ENCODE results near the gene CLPTM1L. TPM values are rescaled to one million over a fixed set of nuclear protein-coding genes. Genes with fewer than 3 reads are reported as not detected.
"Not testable (repeated sequence)": the region's sequence is repeated elsewhere in the genome, so short reads cannot be mapped to it uniquely, and the experiment has no call there.

Gene CLPTM1L
- total RNA-seq, 2 donors from 2014 or later = 117 to 155 TPM

DNA sequence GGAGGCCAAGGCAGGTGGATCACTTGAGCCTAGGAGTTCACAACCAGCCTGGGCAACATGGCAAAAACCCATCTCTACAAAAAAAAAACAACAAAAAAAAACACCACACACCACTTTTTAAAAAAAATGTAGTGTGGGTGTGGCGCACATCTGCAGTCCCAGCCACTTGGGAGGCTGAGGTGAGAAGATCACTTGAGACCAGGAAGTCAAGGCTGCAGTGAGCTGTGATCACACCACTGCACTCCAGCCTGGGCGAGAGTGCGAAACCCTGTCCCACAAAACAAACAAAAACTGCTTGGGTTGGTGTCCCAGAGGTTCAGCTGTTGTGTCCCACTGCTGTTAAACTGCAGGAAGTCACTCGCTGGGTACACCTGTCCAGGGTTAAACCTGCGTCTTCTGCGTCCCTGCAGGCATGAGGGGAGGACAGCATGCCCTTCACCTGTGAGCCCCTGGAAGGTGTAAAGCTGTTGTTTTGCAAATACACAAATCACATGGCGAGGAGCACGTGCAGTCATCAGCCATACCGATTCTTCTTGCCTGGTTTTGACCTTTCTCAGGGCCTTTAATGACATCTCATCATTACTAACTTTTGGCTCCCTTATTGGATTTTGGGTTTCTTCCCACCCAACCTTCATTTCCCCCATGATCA, 29.3 kb upstream of the CLPTM1L start:
- H3K27me3 ChIP-seq (replicated peaks; ENCODE audit: insufficient read depth) = no peaks in the 10 kb centered on the region
- H3K9me3 ChIP-seq = no peaks in the 10 kb centered on the region
- no peaks in the 10 kb centered on the region for H3K36me3 ChIP-seq
- DNase-seq (ENCODE audit: low spot score) = no peak
- TF ChIP-seq, protein P1, sequence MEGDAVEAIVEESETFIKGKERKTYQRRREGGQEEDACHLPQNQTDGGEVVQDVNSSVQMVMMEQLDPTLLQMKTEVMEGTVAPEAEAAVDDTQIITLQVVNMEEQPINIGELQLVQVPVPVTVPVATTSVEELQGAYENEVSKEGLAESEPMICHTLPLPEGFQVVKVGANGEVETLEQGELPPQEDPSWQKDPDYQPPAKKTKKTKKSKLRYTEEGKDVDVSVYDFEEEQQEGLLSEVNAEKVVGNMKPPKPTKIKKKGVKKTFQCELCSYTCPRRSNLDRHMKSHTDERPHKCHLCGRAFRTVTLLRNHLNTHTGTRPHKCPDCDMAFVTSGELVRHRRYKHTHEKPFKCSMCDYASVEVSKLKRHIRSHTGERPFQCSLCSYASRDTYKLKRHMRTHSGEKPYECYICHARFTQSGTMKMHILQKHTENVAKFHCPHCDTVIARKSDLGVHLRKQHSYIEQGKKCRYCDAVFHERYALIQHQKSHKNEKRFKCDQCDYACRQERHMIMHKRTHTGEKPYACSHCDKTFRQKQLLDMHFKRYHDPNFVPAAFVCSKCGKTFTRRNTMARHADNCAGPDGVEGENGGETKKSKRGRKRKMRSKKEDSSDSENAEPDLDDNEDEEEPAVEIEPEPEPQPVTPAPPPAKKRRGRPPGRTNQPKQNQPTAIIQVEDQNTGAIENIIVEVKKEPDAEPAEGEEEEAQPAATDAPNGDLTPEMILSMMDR (IDR thresholded peaks at IDR 0.05) = no peak
- H3K4me3 ChIP-seq = no peak overlapping the region
- no peak overlapping the region for H3K27ac ChIP-seq
- no peak for ATAC-seq (ENCODE audit: insufficient number of reproducible peaks, low FRiP score, low read depth)
- H3K4me1 ChIP-seq (ENCODE audit: control insufficient read depth in 1 of 2, low read depth in 2 of 2) = no peaks in the 10 kb centered on the region

DNA sequence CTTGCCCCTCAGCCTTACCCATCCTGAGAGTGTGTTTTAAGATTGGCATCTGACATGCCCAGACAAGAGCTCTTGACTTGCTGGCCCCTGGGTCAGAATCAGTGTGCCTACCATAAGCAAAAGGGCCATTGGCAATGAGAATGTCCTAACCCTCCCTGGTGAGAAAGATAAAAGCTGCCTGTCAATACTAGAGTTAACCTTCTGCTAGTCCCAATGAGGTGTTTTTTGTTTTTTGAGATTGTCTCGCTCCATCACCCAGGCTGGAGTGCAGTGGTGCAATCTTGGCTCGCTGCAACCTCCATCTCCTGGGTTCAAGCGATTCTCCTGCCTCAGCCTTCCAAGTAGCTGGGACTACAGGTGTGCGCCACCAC, 27.1 kb upstream of the CLPTM1L start:
- not testable (repeated sequence) for H3K27me3 ChIP-seq (replicated peaks; ENCODE audit: insufficient read depth); DNase-seq (ENCODE audit: low spot score); H3K9me3 ChIP-seq; H3K4me3 ChIP-seq; ATAC-seq (ENCODE audit: insufficient number of reproducible peaks, low FRiP score, low read depth); H3K36me3 ChIP-seq; H3K27ac ChIP-seq; H3K4me1 ChIP-seq (ENCODE audit: control insufficient read depth in 1 of 2, low read depth in 2 of 2)

DNA sequence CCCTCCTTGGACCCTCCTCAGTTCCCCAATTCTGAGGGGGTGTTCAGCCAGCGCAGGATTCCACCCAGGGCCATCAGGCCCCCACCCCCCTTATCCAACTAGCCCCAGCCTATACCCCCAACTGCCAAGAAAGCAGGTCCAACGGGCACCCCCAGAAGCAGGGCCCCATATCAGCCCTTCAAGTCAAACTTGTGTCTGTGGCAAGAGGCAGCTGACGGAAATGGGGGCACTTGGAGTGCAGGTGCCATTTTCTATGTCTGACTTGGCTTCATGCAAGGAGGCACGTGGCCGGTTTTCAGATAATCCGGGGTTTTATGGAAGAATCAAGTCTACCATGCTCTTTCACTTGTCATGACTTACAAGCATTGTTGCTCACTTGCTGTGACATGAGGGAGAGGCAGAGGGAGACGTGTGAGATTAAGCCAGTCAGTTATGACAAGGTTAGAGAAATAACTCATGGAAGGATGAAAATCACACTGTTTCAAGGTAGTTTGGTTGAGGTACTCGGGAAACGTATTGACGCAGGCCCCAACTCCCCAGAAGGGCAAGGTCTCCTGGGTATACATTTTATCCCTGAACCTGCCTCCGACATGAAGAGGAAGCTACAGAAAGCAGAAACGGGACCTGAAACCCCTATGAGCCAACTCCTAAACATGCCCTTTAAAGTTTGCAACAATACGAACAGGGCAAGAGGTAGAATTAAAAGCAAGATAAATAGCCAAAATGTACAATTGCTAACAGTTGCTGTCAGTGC, 26.5 kb upstream of the CLPTM1L start:
- DNase-seq (ENCODE audit: low spot score) = no peak

DNA sequence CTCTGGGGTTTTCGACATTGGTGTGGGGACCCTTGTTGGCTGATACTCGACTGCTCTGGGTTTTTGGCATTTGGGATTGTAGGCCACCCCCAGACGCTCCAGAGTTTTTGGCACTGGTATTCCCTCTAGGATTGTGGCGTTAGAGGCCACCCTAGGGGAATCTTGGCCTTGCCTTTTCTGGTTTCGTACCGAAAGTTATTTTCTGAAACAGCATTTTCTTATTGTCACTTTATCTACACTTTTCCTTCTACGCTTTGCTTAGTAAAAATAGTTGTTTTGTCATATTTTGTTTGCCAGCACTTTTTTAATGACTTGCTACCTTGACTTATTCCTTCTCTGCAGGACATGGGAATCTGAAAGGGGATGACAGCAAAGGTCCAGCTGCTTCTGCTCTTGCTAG, 25.1 kb upstream of the CLPTM1L start:
- ATAC-seq (ENCODE audit: insufficient number of reproducible peaks, low FRiP score, low read depth) (no peak), DNase-seq (ENCODE audit: low spot score) (no peak)
- H3K4me3 ChIP-seq = no peak overlapping the region
- no peaks in the 10 kb centered on the region for H3K27me3 ChIP-seq (replicated peaks; ENCODE audit: insufficient read depth)
- TF ChIP-seq, protein P1 (IDR thresholded peaks at IDR 0.05) = no peak
- no peaks in the 10 kb centered on the region for H3K36me3 ChIP-seq
- H3K9me3 ChIP-seq = no peaks in the 10 kb centered on the region
- H3K27ac ChIP-seq = no peak overlapping the region
- no peaks in the 10 kb centered on the region for H3K4me1 ChIP-seq (ENCODE audit: control insufficient read depth in 1 of 2, low read depth in 2 of 2)

More for the DNA sequence above, 26.5 kb upstream of the CLPTM1L start:
- TF ChIP-seq, protein P1 (IDR thresholded peaks at IDR 0.05) = no peak
- Histone ChIP-seq H3K27ac (no peak overlapping the region), H3K9me3 (no peaks in the 10 kb centered on the region), H3K27me3 (replicated peaks; ENCODE audit: insufficient read depth) (no peaks in the 10 kb centered on the region), H3K4me1 (ENCODE audit: control insufficient read depth in 1 of 2, low read depth in 2 of 2) (no peaks in the 10 kb centered on the region), H3K36me3 (no peaks in the 10 kb centered on the region), H3K4me3 (no peak overlapping the region)
- ATAC-seq (ENCODE audit: insufficient number of reproducible peaks, low FRiP score, low read depth) = no peak

DNA sequence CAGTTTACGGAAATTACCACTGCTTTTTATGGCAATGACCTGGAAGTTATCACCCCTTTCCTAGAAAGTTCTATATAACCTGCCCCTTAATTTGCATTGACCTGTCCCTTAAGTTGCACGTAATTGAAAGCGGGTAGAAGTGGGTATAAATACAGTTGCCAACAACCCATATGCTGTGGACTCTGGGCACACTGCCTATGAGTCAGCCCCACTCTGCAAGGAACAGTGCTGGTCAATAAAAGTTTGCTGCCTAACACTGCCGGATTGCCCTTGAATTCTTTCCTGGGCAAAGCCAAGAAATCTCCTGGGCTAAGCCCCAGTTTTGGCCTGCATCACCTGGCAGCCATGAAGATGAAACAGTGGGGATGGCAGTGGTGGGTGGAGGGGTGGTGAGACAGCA, 23.9 kb upstream of the CLPTM1L start:
- H3K36me3 ChIP-seq = no peaks in the 10 kb centered on the region
- DNase-seq (ENCODE audit: low spot score) (no peak), ATAC-seq (ENCODE audit: insufficient number of reproducible peaks, low FRiP score, low read depth) (no peak)
- H3K9me3 ChIP-seq = no peaks in the 10 kb centered on the region
- H3K4me3 ChIP-seq = no peak overlapping the region
- H3K27ac ChIP-seq = no peak overlapping the region
- no peaks in the 10 kb centered on the region for H3K4me1 ChIP-seq (ENCODE audit: control insufficient read depth in 1 of 2, low read depth in 2 of 2)
- TF ChIP-seq, protein P1 (IDR thresholded peaks at IDR 0.05) = no peak
- no peaks in the 10 kb centered on the region for H3K27me3 ChIP-seq (replicated peaks; ENCODE audit: insufficient read depth)
